ENCODE data around the gene ORC6.

ORC6 gene

GRCh38 chr16:46745617-46746016 lies 56.2 kb downstream of the ORC6 start:
- no peak overlapping the region for H3K4me3 ChIP-seq (ENCODE audit: low read depth in 1 of 2, low read length in 2 of 2)

GRCh38 chr16:46746821-46747776 lies 57.6 kb downstream of the ORC6 start:
- Histone ChIP-seq H3K36me3 (ENCODE audit: control insufficient read depth in 1 of 2, insufficient read depth in 2 of 2, low read length in 2 of 2) (no peaks in the 10 kb centered on the region), H3K27ac (ENCODE audit: low read depth, low read length) (no peak overlapping the region), H3K27me3 (ENCODE audit: control insufficient read depth in 1 of 2, insufficient read depth in 2 of 2, low read length in 2 of 2) (no peaks in the 10 kb centered on the region), H3K9me3 (ENCODE audit: control insufficient read depth in 1 of 2, low read length in 2 of 2) (no peaks in the 10 kb centered on the region), H3K9ac (ENCODE audit: low read depth in 1 of 2, low read length in 2 of 2) (no peak overlapping the region), H3K4me3 (ENCODE audit: low read depth in 1 of 2, low read length in 2 of 2) (no peak overlapping the region), H3K4me1 (ENCODE audit: control insufficient read depth in 1 of 2, insufficient read depth in 2 of 2, low read length in 2 of 2) (no peaks in the 10 kb centered on the region)

More at GRCh38 chr16:46745617-46746016, 56.2 kb downstream of the ORC6 start:
- Histone ChIP-seq H3K4me1 (ENCODE audit: control insufficient read depth in 1 of 2, insufficient read depth in 2 of 2, low read length in 2 of 2) (no peaks in the 10 kb centered on the region), H3K36me3 (ENCODE audit: control insufficient read depth in 1 of 2, insufficient read depth in 2 of 2, low read length in 2 of 2) (no peaks in the 10 kb centered on the region), H3K27me3 (ENCODE audit: control insufficient read depth in 1 of 2, insufficient read depth in 2 of 2, low read length in 2 of 2) (no peaks in the 10 kb centered on the region), H3K9ac (ENCODE audit: low read depth in 1 of 2, low read length in 2 of 2) (no peak overlapping the region), H3K27ac (ENCODE audit: low read depth, low read length) (no peak overlapping the region), H3K9me3 (ENCODE audit: control insufficient read depth in 1 of 2, low read length in 2 of 2) (no peaks in the 10 kb centered on the region)
